ENCODE data around the gene SLC25A21.
A peak's percentile ranks its signal among the peaks of the same experiment; 100 is the strongest.

Gene SLC25A21

DNA sequence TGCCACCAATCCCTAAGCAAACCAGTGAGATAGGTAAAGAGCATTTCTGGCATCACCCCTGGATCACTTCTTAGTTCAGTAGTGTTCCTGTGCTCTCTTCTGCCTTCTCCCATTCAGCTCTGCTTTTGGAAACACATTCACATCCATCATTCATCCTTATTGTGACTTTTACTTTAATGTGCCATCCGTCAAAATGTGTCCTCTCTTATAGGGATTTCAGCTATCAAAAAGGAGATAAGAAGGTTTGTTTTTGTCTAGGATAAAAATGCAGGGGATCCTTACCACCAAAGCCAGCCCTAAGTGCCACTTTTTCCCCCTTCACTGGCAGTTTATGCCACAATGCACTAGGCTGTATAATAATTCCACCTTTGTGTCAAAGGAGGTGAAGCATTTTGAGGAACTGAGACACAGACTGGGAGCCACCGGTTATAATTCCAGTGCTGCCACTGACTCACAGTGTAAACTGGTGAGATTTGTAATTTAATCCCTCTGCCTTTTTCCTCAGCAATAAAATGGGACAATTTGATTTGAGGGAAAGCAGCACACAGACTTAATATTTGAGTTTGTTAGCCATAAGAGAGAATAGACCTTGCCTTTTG lies 352.2 kb downstream of the SLC25A21 start (continued):
- no peak for TF ChIP-seq ZNF571 (tag by site-specific recombination; IDR thresholded peaks at IDR 0.05)
- TF ChIP-seq ZNF473 (tag by site-specific recombination; IDR thresholded peaks at IDR 0.05): no peak
- no peak for TF ChIP-seq ZNF155 (tag by site-specific recombination; IDR thresholded peaks at IDR 0.05)
- TF ChIP-seq, protein P1, sequence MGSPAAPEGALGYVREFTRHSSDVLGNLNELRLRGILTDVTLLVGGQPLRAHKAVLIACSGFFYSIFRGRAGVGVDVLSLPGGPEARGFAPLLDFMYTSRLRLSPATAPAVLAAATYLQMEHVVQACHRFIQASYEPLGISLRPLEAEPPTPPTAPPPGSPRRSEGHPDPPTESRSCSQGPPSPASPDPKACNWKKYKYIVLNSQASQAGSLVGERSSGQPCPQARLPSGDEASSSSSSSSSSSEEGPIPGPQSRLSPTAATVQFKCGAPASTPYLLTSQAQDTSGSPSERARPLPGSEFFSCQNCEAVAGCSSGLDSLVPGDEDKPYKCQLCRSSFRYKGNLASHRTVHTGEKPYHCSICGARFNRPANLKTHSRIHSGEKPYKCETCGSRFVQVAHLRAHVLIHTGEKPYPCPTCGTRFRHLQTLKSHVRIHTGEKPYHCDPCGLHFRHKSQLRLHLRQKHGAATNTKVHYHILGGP (tag by site-specific recombination; IDR thresholded peaks at IDR 0.05): no peak
- TF ChIP-seq ZSCAN30 (tag by site-specific recombination; IDR thresholded peaks at IDR 0.05): peak; percentile 65; the same call in 1 of the 2 replicates
- TF ChIP-seq HOXA7 (CRISPR knock-in tag; IDR thresholded peaks at IDR 0.05; ENCODE audit: borderline replicate concordance): no peak
- TF ChIP-seq ZNF660 (tag by site-specific recombination; IDR thresholded peaks at IDR 0.05): no peak
- no peak for TF ChIP-seq ZNF354C (tag by site-specific recombination; IDR thresholded peaks at IDR 0.05; ENCODE audit: borderline replicate concordance, low read depth)
- no peak for TF ChIP-seq ZIC2 (tag by site-specific recombination; IDR thresholded peaks at IDR 0.05)
- TF ChIP-seq OSR2 (tag by site-specific recombination; IDR thresholded peaks at IDR 0.05): peak; percentile 87
- TF ChIP-seq BCL11A (tag by site-specific recombination; IDR thresholded peaks at IDR 0.05; ENCODE audit: low read depth): no peak
- TF ChIP-seq, protein P2, sequence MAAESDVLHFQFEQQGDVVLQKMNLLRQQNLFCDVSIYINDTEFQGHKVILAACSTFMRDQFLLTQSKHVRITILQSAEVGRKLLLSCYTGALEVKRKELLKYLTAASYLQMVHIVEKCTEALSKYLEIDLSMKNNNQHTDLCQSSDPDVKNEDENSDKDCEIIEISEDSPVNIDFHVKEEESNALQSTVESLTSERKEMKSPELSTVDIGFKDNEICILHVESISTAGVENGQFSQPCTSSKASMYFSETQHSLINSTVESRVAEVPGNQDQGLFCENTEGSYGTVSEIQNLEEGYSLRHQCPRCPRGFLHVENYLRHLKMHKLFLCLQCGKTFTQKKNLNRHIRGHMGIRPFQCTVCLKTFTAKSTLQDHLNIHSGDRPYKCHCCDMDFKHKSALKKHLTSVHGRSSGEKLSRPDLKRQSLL (tag by site-specific recombination; IDR thresholded peaks at IDR 0.05): no peak
- TF ChIP-seq ZNF626 (tag by site-specific recombination; IDR thresholded peaks at IDR 0.05): no peak
- TF ChIP-seq BCL11B (tag by site-specific recombination; IDR thresholded peaks at IDR 0.05; ENCODE audit: low read depth): no peak
- TF ChIP-seq KLF1 (tag by site-specific recombination; IDR thresholded peaks at IDR 0.05): no peak
- TF ChIP-seq ZNF133 (tag by site-specific recombination; IDR thresholded peaks at IDR 0.05): no peak
- TF ChIP-seq ZNF202 (tag by site-specific recombination; IDR thresholded peaks at IDR 0.05; ENCODE audit: borderline replicate concordance): no peak
- TF ChIP-seq ZNF366 (tag by site-specific recombination; conservative IDR thresholded peaks at IDR 0.05): 0 out of 2 replicates have a peak, but pooled peaks have one; percentile 43
- no peak for TF ChIP-seq ZNF223 (tag by site-specific recombination; IDR thresholded peaks at IDR 0.05)
- TF ChIP-seq ZNF16 (tag by site-specific recombination; IDR thresholded peaks at IDR 0.05; ENCODE audit: low read depth): no peak
- TF ChIP-seq TRIM28 (IDR thresholded peaks at IDR 0.05; ENCODE audit: borderline replicate concordance, low read length): peak; percentile 60; the same call in 1 of the 2 replicates
- no peak for TF ChIP-seq SCRT1 (tag by site-specific recombination; IDR thresholded peaks at IDR 0.05; ENCODE audit: borderline replicate concordance)
- TF ChIP-seq, protein P3, sequence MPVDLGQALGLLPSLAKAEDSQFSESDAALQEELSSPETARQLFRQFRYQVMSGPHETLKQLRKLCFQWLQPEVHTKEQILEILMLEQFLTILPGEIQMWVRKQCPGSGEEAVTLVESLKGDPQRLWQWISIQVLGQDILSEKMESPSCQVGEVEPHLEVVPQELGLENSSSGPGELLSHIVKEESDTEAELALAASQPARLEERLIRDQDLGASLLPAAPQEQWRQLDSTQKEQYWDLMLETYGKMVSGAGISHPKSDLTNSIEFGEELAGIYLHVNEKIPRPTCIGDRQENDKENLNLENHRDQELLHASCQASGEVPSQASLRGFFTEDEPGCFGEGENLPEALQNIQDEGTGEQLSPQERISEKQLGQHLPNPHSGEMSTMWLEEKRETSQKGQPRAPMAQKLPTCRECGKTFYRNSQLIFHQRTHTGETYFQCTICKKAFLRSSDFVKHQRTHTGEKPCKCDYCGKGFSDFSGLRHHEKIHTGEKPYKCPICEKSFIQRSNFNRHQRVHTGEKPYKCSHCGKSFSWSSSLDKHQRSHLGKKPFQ (tag by site-specific recombination; IDR thresholded peaks at IDR 0.05): peak; percentile 99
- TF ChIP-seq ZNF560 (tag by site-specific recombination; IDR thresholded peaks at IDR 0.05; ENCODE audit: borderline replicate concordance): no peak
- no peak for TF ChIP-seq ZNF416 (tag by site-specific recombination; IDR thresholded peaks at IDR 0.05)
- TF ChIP-seq SETDB1 (IDR thresholded peaks at IDR 0.05; ENCODE audit: insufficient read length, low read length): no peak
- TF ChIP-seq, protein P4, sequence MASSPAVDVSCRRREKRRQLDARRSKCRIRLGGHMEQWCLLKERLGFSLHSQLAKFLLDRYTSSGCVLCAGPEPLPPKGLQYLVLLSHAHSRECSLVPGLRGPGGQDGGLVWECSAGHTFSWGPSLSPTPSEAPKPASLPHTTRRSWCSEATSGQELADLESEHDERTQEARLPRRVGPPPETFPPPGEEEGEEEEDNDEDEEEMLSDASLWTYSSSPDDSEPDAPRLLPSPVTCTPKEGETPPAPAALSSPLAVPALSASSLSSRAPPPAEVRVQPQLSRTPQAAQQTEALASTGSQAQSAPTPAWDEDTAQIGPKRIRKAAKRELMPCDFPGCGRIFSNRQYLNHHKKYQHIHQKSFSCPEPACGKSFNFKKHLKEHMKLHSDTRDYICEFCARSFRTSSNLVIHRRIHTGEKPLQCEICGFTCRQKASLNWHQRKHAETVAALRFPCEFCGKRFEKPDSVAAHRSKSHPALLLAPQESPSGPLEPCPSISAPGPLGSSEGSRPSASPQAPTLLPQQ (tag by site-specific recombination; IDR thresholded peaks at IDR 0.05): 0 out of 2 replicates have a peak, but pooled peaks have one; percentile 18
- TF ChIP-seq, protein P5, sequence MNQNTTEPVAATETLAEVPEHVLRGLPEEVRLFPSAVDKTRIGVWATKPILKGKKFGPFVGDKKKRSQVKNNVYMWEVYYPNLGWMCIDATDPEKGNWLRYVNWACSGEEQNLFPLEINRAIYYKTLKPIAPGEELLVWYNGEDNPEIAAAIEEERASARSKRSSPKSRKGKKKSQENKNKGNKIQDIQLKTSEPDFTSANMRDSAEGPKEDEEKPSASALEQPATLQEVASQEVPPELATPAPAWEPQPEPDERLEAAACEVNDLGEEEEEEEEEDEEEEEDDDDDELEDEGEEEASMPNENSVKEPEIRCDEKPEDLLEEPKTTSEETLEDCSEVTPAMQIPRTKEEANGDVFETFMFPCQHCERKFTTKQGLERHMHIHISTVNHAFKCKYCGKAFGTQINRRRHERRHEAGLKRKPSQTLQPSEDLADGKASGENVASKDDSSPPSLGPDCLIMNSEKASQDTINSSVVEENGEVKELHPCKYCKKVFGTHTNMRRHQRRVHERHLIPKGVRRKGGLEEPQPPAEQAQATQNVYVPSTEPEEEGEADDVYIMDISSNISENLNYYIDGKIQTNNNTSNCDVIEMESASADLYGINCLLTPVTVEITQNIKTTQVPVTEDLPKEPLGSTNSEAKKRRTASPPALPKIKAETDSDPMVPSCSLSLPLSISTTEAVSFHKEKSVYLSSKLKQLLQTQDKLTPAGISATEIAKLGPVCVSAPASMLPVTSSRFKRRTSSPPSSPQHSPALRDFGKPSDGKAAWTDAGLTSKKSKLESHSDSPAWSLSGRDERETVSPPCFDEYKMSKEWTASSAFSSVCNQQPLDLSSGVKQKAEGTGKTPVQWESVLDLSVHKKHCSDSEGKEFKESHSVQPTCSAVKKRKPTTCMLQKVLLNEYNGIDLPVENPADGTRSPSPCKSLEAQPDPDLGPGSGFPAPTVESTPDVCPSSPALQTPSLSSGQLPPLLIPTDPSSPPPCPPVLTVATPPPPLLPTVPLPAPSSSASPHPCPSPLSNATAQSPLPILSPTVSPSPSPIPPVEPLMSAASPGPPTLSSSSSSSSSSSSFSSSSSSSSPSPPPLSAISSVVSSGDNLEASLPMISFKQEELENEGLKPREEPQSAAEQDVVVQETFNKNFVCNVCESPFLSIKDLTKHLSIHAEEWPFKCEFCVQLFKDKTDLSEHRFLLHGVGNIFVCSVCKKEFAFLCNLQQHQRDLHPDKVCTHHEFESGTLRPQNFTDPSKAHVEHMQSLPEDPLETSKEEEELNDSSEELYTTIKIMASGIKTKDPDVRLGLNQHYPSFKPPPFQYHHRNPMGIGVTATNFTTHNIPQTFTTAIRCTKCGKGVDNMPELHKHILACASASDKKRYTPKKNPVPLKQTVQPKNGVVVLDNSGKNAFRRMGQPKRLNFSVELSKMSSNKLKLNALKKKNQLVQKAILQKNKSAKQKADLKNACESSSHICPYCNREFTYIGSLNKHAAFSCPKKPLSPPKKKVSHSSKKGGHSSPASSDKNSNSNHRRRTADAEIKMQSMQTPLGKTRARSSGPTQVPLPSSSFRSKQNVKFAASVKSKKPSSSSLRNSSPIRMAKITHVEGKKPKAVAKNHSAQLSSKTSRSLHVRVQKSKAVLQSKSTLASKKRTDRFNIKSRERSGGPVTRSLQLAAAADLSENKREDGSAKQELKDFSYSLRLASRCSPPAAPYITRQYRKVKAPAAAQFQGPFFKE (tag by site-specific recombination; IDR thresholded peaks at IDR 0.05; ENCODE audit: borderline replicate concordance): no peak
- no peak for TF ChIP-seq ZNF585B (tag by site-specific recombination; IDR thresholded peaks at IDR 0.05)
